HEK293 (cell line): Measurements from ENCODE around the gene RRP9.

Source experiments
- ATF2 ChIP-seq: fragments of 450-650 bp; formaldehyde crosslinking; IDR thresholded peaks from 2 replicates; pipeline ENCODE4 v1.5.1; 2016; ENCODE audit warnings: missing biosample characterization, missing genetic modification characterization, low read depth
- ZNF138 ChIP-seq: fragments of 450-650 bp; formaldehyde crosslinking; IDR thresholded peaks from 2 replicates; pipeline ENCODE4 v1.5.1; 2016; ENCODE audit warnings: missing biosample characterization, missing genetic modification characterization, borderline replicate concordance
- ZNF184 ChIP-seq: fragments of 450-650 bp; IDR thresholded peaks from 2 replicates; pipeline ENCODE4 v1.5.1; 2018; ENCODE audit warnings: missing biosample characterization, mild to moderate bottlenecking, missing genetic modification characterization

- TF ChIP-seq ATF2 (no peak), ZNF184 (tag by site-specific recombination) (no peak), ZNF138 (tag by site-specific recombination) (no peak)
Observed at GRCh38 chr3:51937611-51938450, 3.9 kb downstream of the RRP9 start.
